ENCODE measurements around the gene ARSA. TPM values are rescaled to one million over a fixed set of nuclear protein-coding genes. Genes with fewer than 3 reads are reported as not detected.

ARSA gene
- total and polyA plus RNA-seq, 2 of the 13 experiments (the other 11 are each of a cell fraction or from before 2014, with no cell fraction given), result 9.0 to 11.5 TPM

- 0 out of 2 replicates have a peak, but pooled peaks have one; percentile 48 for TF ChIP-seq HNRNPL (IDR thresholded peaks at IDR 0.05; ENCODE audit: low read depth, low read length)
- TF ChIP-seq RFXANK (CRISPR knock-in tag; IDR thresholded peaks at IDR 0.05), result no peak
- no peak for TF ChIP-seq NR1H2 (CRISPR knock-in tag; IDR thresholded peaks at IDR 0.05; ENCODE audit: borderline replicate concordance, low read depth)
- TF ChIP-seq, protein P1, sequence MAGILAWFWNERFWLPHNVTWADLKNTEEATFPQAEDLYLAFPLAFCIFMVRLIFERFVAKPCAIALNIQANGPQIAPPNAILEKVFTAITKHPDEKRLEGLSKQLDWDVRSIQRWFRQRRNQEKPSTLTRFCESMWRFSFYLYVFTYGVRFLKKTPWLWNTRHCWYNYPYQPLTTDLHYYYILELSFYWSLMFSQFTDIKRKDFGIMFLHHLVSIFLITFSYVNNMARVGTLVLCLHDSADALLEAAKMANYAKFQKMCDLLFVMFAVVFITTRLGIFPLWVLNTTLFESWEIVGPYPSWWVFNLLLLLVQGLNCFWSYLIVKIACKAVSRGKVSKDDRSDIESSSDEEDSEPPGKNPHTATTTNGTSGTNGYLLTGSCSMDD (CRISPR knock-in tag; IDR thresholded peaks at IDR 0.05), result no peak; the same call in 1 of the 2 replicates
- TF ChIP-seq, protein P2, sequence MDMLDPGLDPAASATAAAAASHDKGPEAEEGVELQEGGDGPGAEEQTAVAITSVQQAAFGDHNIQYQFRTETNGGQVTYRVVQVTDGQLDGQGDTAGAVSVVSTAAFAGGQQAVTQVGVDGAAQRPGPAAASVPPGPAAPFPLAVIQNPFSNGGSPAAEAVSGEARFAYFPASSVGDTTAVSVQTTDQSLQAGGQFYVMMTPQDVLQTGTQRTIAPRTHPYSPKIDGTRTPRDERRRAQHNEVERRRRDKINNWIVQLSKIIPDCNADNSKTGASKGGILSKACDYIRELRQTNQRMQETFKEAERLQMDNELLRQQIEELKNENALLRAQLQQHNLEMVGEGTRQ (IDR thresholded peaks at IDR 0.05; ENCODE audit: low read depth, low read length), result no peak
- TF ChIP-seq, protein P2 (CRISPR knock-in tag; IDR thresholded peaks at IDR 0.05; ENCODE audit: borderline replicate concordance), result no peak
- no peak for TF ChIP-seq ZNF207 (IDR thresholded peaks at IDR 0.05; ENCODE audit: borderline replicate concordance)
- TF ChIP-seq NFRKB (IDR thresholded peaks at IDR 0.05), result no peak
- TF ChIP-seq KAT8 (CRISPR knock-in tag; IDR thresholded peaks at IDR 0.05), result peak; percentile 45; the same call in 1 of the 2 replicates
- TF ChIP-seq ZNF841 (CRISPR knock-in tag; IDR thresholded peaks at IDR 0.05; ENCODE audit: borderline replicate concordance), result no peak
- TF ChIP-seq ZFP1 (CRISPR knock-in tag; IDR thresholded peaks at IDR 0.05), result no peak
- no peak for TF ChIP-seq ZZZ3 (CRISPR knock-in tag; IDR thresholded peaks at IDR 0.05; ENCODE audit: borderline replicate concordance)
- peak; percentile 65; the same call in 1 of the 2 replicates for TF ChIP-seq ZNF788 (CRISPR knock-in tag; IDR thresholded peaks at IDR 0.05; ENCODE audit: borderline replicate concordance)
- TF ChIP-seq ZFAT (CRISPR knock-in tag; conservative IDR thresholded peaks at IDR 0.05), result no peak
- peak; percentile 11 for TF ChIP-seq YY1 (IDR thresholded peaks at IDR 0.05; ENCODE audit: insufficient read depth, insufficient replicate concordance, low read depth, low read length)
- no peak for TF ChIP-seq EP300 (IDR thresholded peaks at IDR 0.05; ENCODE audit: low read depth in 2 of 2, low read length in 2 of 2)
- no peak for TF ChIP-seq EP300 (CRISPR knock-in tag; IDR thresholded peaks at IDR 0.05; ENCODE audit: borderline replicate concordance)
- no peak for TF ChIP-seq ZNF615 (CRISPR knock-in tag; IDR thresholded peaks at IDR 0.05; ENCODE audit: borderline replicate concordance)
- TF ChIP-seq, protein P3, sequence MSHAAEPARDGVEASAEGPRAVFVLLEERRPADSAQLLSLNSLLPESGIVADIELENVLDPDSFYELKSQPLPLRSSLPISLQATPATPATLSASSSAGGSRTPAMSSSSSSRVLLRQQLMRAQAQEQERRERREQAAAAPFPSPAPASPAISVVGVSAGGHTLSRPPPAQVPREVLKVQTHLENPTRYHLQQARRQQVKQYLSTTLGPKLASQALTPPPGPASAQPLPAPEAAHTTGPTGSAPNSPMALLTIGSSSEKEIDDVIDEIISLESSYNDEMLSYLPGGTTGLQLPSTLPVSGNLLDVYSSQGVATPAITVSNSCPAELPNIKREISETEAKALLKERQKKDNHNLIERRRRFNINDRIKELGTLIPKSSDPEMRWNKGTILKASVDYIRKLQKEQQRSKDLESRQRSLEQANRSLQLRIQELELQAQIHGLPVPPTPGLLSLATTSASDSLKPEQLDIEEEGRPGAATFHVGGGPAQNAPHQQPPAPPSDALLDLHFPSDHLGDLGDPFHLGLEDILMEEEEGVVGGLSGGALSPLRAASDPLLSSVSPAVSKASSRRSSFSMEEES (CRISPR knock-in tag; IDR thresholded peaks at IDR 0.05), result no peak
- no peak for TF ChIP-seq RERE (CRISPR knock-in tag; IDR thresholded peaks at IDR 0.05; ENCODE audit: low read depth)
- TF ChIP-seq ZNF180 (CRISPR knock-in tag; IDR thresholded peaks at IDR 0.05; ENCODE audit: borderline replicate concordance, low read depth), result no peak
These were observed 14.5 kb downstream of the ARSA start (continued) for GRCh38 chr22:50613291-50613981.

All from HepG2 (cell line).